ENCODE data around the gene B4GALT5.

Gene B4GALT5

GRCh38 chr20:49584418-49585382 lies 129.0 kb downstream of the B4GALT5 start:
- no peak for TF ChIP-seq CTCF (IDR thresholded peaks at IDR 0.05)

DNA sequence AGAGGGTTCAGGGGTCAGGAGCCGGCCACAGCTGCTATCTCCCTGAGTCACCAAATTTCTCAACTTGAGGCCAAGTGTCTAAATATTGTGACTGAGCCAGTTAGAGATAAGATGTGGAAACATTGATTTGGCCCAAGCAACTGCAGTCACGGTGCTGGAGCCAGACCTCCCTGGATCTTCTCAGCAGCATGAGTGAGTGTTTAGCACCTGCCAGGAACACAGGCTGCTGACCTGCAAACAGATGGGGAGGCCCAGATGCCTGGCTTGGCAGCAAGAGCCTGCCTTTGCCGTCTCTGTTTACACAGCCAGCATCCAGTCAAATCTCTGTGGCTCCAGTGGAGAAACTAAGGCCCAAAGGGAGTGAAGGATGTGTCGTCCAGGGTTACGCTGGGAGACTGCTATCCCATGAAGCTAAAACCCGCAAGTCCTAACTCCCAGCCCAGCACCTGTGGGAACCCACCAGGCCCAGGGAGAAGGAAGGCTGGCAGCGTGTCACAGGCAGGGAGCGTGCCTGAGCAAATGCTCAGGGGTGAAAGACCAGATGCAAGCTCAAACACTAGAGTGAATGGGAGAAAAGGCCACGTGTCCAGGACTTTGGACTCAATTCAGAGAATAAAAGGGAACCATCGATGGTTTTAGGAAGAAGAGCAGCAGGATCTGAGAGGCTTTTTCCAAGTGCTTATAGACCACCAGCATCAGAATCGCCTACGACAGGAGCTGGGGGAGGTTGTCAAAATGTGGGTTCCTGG lies 129.8 kb downstream of the B4GALT5 start:
- TF ChIP-seq CTCF (IDR thresholded peaks at IDR 0.05): no peak

DNA sequence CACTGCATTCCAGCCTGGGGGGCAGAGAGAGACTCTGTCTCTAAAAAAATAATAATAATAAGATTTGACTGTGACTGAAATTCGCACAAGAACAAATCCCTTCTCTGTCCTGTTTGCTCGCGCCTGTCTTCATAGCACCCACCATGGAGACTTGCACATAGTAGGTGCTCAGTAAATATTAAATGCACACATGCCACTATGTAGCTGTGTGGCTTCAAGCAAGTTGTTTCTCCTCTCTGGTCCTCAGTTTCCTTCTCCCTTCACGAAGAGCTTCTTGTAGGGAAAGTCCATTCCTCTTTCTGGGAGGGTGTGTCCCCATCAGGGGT lies 130.4 kb downstream of the B4GALT5 start:
- TF ChIP-seq CTCF (IDR thresholded peaks at IDR 0.05): no peak
